HFFc6 (cell line): ENCODE measurements around the gene STAT4. TPM values are rescaled to one million over a fixed set of nuclear protein-coding genes. Genes with fewer than 3 reads are reported as not detected.

Experiments used
- DNase-seq: peaks from one replicate; pipeline ENCODE4 v3.0.0-alpha.2; 2018
- H3K27ac Mint-ChIP-seq: 2 replicates; pipeline ENCODE4 v1.8.0; 2020; ENCODE audit warnings: mild to moderate bottlenecking, mixed read lengths
- H3K27me3 Mint-ChIP-seq: 2 replicates; pipeline ENCODE4 v1.8.0; 2021; ENCODE audit warnings: mild to moderate bottlenecking, moderate library complexity, mixed read lengths; ENCODE audit not compliant: insufficient read depth
- H3K36me3 Mint-ChIP-seq: 2 replicates; pipeline ENCODE4 v1.8.0; 2021; ENCODE audit warnings: low read depth, mixed read lengths
- H3K4me1 Mint-ChIP-seq: 2 replicates; pipeline ENCODE4 v1.8.0; 2020; ENCODE audit warnings: low read depth, mixed read lengths
- H3K4me3 Mint-ChIP-seq: 2 replicates; pipeline ENCODE4 v1.8.0; 2020; ENCODE audit warnings: mild to moderate bottlenecking, moderate library complexity, mixed read lengths
- H3K9me3 Mint-ChIP-seq: 2 replicates; pipeline ENCODE4 v1.8.0; 2020; ENCODE audit warnings: mild to moderate bottlenecking, mixed read lengths
- total RNA-seq, 6 experiments: library from RNA; stranded (reverse); fragmentation: NEBNext Ultra II Directional; extraction: Animal tissue kit (Norgen Biotek cat#: 25700); gene quantifications; 2 replicates in 1 of 6; 3 replicates in 5 of 6; pipeline ENCODE4 v1.2.3, GENCODE V29; 2021
- TF ChIP-seq, protein P1 (sequence below): fragments of 200-600 bp; sonication (generic); IDR thresholded peaks from 2 replicates; pipeline ENCODE4 v1.5.0; 2021; ENCODE audit warnings: antibody characterized with exemption, mild to moderate bottlenecking

The STAT4 gene
- total RNA-seq, 6 experiments from 2014 or later = 0.31 to 1.1 (median 0.47) TPM

DNA sequence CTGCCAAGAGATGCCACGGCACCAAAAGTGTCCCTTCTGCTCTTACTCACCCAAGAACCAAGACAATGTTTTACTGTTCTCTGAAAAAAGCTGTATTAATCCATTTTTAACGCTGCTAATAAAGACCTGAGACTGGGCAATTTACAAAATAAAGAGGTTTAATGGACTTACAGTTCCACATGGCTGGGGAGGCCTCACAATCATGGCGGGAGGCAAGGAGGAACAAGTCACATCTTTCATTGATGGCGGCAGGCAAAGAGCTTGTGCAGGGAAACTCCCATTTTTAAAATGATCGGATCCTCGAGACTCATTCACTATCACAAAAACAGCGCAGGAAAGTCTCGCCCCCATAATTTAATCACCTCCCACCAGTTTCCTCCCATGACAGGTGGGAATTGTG lies 135.0 kb downstream of the STAT4 start:
- no peak overlapping the region for H3K4me3 Mint-ChIP-seq
- no peaks in the 10 kb centered on the region for H3K9me3 Mint-ChIP-seq

DNA sequence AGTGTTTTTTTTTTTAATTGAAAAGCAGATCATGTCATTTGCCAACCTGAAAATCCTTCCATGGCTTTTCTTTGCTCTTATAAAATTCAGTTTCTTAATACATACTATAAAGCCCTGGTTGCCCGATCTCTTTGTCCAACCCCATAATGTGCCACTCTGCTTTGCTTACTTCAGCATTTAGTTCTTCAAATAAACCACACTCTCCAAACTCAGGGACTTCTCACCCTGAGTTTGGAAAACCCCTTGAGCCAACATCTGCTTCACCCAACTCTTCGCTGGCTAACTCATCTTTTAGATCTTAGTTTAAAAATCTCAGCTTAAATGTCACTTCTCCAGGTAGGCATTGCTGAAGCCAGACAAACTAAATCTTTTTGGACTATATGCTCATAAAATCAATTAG lies 135.6 kb downstream of the STAT4 start:
- H3K36me3 Mint-ChIP-seq = peaks cover 2% of the 10 kb centered on the region; the same call in 1 of the 2 replicates
- no peak for DNase-seq
- peaks cover 2% of the 10 kb centered on the region; the same call in 1 of the 2 replicates for H3K27me3 Mint-ChIP-seq
- H3K9me3 Mint-ChIP-seq = no peaks in the 10 kb centered on the region
- no peak overlapping the region for H3K4me3 Mint-ChIP-seq
- no peak overlapping the region for H3K27ac Mint-ChIP-seq
- TF ChIP-seq, protein P1, sequence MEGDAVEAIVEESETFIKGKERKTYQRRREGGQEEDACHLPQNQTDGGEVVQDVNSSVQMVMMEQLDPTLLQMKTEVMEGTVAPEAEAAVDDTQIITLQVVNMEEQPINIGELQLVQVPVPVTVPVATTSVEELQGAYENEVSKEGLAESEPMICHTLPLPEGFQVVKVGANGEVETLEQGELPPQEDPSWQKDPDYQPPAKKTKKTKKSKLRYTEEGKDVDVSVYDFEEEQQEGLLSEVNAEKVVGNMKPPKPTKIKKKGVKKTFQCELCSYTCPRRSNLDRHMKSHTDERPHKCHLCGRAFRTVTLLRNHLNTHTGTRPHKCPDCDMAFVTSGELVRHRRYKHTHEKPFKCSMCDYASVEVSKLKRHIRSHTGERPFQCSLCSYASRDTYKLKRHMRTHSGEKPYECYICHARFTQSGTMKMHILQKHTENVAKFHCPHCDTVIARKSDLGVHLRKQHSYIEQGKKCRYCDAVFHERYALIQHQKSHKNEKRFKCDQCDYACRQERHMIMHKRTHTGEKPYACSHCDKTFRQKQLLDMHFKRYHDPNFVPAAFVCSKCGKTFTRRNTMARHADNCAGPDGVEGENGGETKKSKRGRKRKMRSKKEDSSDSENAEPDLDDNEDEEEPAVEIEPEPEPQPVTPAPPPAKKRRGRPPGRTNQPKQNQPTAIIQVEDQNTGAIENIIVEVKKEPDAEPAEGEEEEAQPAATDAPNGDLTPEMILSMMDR = no peak
- peaks cover 25% of the 10 kb centered on the region for H3K4me1 Mint-ChIP-seq

More for the DNA sequence above, 135.0 kb downstream of the STAT4 start:
- TF ChIP-seq, protein P1 = no peak
- DNase-seq = no peak
- no peak overlapping the region for H3K27ac Mint-ChIP-seq
- H3K27me3 Mint-ChIP-seq = peaks cover 1% of the 10 kb centered on the region; the same call in 1 of the 2 replicates
- no peaks in the 10 kb centered on the region; the same call in 1 of the 2 replicates for H3K36me3 Mint-ChIP-seq
- peaks cover 20% of the 10 kb centered on the region for H3K4me1 Mint-ChIP-seq

DNA sequence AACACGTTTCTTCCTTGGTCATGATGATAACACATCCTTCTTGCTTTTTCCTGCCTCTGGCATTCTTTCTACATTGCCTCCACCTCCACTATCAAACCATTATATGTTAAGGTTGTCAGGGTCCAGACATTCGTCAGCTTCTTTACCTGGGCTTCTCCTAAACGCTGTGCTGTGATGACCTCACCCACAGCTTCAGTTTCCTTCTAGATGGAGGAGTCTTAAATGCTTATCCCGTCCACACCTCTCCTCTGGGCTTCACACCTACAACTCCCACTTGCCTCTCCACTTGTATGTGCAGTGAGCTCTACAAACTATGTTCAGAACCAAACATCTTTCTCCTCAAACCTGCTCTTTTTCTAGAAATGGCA lies 136.2 kb downstream of the STAT4 start:
- DNase-seq = no peak
- Mint-ChIP-seq H3K36me3 (peaks cover 8% of the 10 kb centered on the region; the same call in 1 of the 2 replicates), H3K27me3 (peaks cover 2% of the 10 kb centered on the region; the same call in 1 of the 2 replicates), H3K4me3 (no peak overlapping the region), H3K9me3 (no peaks in the 10 kb centered on the region), H3K27ac (no peak overlapping the region), H3K4me1 (peaks cover 31% of the 10 kb centered on the region)
- TF ChIP-seq, protein P1 = no peak

DNA sequence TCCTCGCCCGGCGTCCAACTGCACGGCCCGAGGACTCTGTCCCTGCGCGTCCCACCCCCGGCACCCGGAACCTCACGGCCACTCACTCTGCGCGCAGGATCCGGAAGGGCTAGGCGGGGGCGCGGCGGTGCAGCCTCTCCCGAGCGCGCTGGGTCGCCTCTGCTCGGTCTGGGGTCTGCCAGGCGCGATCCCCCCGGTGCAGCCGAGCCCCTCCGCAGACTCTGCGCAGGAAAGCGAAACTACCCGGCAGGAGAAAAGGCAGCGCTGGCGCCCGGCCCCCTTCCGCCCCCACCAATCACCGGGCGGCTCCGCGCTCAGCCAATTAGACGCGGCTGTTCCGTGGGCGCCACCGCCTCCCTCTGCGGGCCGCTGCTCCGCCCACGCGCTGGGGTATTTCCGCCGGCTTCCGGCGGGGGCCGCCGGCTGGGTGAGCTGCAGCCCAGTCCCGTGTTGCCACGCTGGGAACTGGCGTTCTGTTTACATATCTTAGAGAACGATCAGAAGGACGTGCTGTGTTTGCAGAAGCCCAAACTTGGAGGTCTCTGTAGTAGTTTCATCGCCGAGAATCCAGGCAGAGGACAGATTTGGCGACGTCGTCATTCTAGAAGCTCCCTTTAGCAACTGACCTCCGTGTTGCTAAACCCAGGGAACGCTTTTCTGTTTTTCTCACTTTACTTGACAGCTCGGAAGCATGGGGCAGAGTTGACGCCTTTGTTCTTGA lies 136.7 kb downstream of the STAT4 start, which contains the start of gene STAT1:
Gene STAT1, minus strand, starts transcription at position 240 of the 721 bp plus-strand sequence. CDS start 4,168 bp downstream, outside the sequence.
- no peaks in the 10 kb centered on the region for H3K9me3 Mint-ChIP-seq
- TF ChIP-seq, protein P1 = peak; percentile 36
- peaks cover 30% of the 10 kb centered on the region for H3K4me1 Mint-ChIP-seq
- H3K27me3 Mint-ChIP-seq = peaks cover 2% of the 10 kb centered on the region; the same call in 1 of the 2 replicates
- H3K4me3 Mint-ChIP-seq = no peak within 1 kb of the TSS
- peaks cover 12% of the 10 kb centered on the region; the same call in 1 of the 2 replicates for H3K36me3 Mint-ChIP-seq
- peak; percentile 89 for DNase-seq
- H3K27ac Mint-ChIP-seq = no peak within 1 kb of the TSS

DNA sequence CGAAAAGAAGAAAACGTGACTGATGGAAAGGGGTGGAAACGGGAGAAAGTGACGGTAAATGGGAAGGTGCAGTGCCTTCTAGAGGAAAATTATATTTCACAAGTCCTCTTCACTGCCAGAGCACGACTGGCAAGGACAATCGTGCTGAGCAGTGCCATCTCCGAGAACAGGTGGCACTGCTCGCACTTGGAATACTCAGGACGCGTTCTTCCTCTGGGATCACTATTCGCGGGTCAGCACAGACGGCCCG lies 137.2 kb downstream of the STAT4 start:
- DNase-seq = peak; percentile 46
- Mint-ChIP-seq H3K4me3 (no peak overlapping the region), H3K4me1 (peaks cover 25% of the 10 kb centered on the region), H3K27me3 (peaks cover 2% of the 10 kb centered on the region; the same call in 1 of the 2 replicates), H3K9me3 (no peaks in the 10 kb centered on the region), H3K27ac (no peak overlapping the region), H3K36me3 (peaks cover 13% of the 10 kb centered on the region; the same call in 1 of the 2 replicates)
- TF ChIP-seq, protein P1 = no peak
